ENCODE data around the gene TEK.

The TEK gene

GRCh38 chr9:27112235-27112634 is 3.2 kb downstream of the TEK start:
- no peaks in the 10 kb centered on the region for H3K27me3 ChIP-seq (ENCODE audit: insufficient read depth, poor library complexity, severe bottlenecking)
- H3K27ac ChIP-seq (replicated peaks), result no peak overlapping the region
- TF ChIP-seq POLR2AphosphoS5 (IDR thresholded peaks at IDR 0.05; ENCODE audit: low read depth) (no peak), SPI1 (IDR thresholded peaks at IDR 0.05; ENCODE audit: borderline replicate concordance, low read depth) (no peak), REST (IDR thresholded peaks at IDR 0.05; ENCODE audit: insufficient replicate concordance, low read depth) (no peak), GABPA (IDR thresholded peaks at IDR 0.05; ENCODE audit: low read depth) (no peak)
- TF ChIP-seq, protein P1, sequence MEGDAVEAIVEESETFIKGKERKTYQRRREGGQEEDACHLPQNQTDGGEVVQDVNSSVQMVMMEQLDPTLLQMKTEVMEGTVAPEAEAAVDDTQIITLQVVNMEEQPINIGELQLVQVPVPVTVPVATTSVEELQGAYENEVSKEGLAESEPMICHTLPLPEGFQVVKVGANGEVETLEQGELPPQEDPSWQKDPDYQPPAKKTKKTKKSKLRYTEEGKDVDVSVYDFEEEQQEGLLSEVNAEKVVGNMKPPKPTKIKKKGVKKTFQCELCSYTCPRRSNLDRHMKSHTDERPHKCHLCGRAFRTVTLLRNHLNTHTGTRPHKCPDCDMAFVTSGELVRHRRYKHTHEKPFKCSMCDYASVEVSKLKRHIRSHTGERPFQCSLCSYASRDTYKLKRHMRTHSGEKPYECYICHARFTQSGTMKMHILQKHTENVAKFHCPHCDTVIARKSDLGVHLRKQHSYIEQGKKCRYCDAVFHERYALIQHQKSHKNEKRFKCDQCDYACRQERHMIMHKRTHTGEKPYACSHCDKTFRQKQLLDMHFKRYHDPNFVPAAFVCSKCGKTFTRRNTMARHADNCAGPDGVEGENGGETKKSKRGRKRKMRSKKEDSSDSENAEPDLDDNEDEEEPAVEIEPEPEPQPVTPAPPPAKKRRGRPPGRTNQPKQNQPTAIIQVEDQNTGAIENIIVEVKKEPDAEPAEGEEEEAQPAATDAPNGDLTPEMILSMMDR (IDR thresholded peaks at IDR 0.05; ENCODE audit: insufficient read depth, low read length), result no peak
- no peak for DNase-seq (ENCODE audit: low read depth in 1 of 2, low spot score in 1 of 2)
- no peak overlapping the region for H3K4me3 ChIP-seq (replicated peaks; ENCODE audit: insufficient read depth, low read length)

- Histone ChIP-seq H3K27me3 (ENCODE audit: insufficient read depth, poor library complexity, severe bottlenecking) (no peaks in the 10 kb centered on the region), H3K4me3 (replicated peaks; ENCODE audit: insufficient read depth, low read length) (no peak overlapping the region), H3K27ac (replicated peaks) (no peak overlapping the region)
- no peak for DNase-seq (ENCODE audit: low read depth in 1 of 2, low spot score in 1 of 2)
- TF ChIP-seq REST (IDR thresholded peaks at IDR 0.05; ENCODE audit: insufficient replicate concordance, low read depth) (no peak), SPI1 (IDR thresholded peaks at IDR 0.05; ENCODE audit: borderline replicate concordance, low read depth) (no peak), GABPA (IDR thresholded peaks at IDR 0.05; ENCODE audit: low read depth) (no peak), POLR2AphosphoS5 (IDR thresholded peaks at IDR 0.05; ENCODE audit: low read depth) (no peak)
- TF ChIP-seq, protein P1 (IDR thresholded peaks at IDR 0.05; ENCODE audit: insufficient read depth, low read length), result no peak
Measured at GRCh38 chr9:27117489-27118135, 8.6 kb downstream of the TEK start.

- H3K27me3 ChIP-seq (ENCODE audit: insufficient read depth, poor library complexity, severe bottlenecking), result no peaks in the 10 kb centered on the region
- no peak overlapping the region for H3K27ac ChIP-seq (replicated peaks)
- no peak overlapping the region for H3K4me3 ChIP-seq (replicated peaks; ENCODE audit: insufficient read depth, low read length)
- no peak for DNase-seq (ENCODE audit: low read depth in 1 of 2, low spot score in 1 of 2)
- TF ChIP-seq, protein P1 (IDR thresholded peaks at IDR 0.05; ENCODE audit: insufficient read depth, low read length), result no peak
- TF ChIP-seq REST (IDR thresholded peaks at IDR 0.05; ENCODE audit: insufficient replicate concordance, low read depth) (no peak), POLR2AphosphoS5 (IDR thresholded peaks at IDR 0.05; ENCODE audit: low read depth) (no peak), GABPA (IDR thresholded peaks at IDR 0.05; ENCODE audit: low read depth) (no peak), SPI1 (IDR thresholded peaks at IDR 0.05; ENCODE audit: borderline replicate concordance, low read depth) (no peak)
Measured at GRCh38 chr9:27118916-27119315, 9.9 kb downstream of the TEK start.
